ENCODE results near the gene CACNG3. TPM values are rescaled to one million over a fixed set of nuclear protein-coding genes. Genes with fewer than 3 reads are reported as not detected.

Gene CACNG3
- total RNA-seq, 3 donors from 2014 or later (not counting 1 experiment from before 2014, with no cell fraction given) = not detected

GRCh38 chr16:24221219-24221618 lies 34.9 kb upstream of the CACNG3 start:
- H3K4me3 Mint-ChIP-seq = no peak overlapping the region

GRCh38 chr16:24228514-24228913 lies 27.6 kb upstream of the CACNG3 start:
- no peaks in the 10 kb centered on the region for H3K9me3 Mint-ChIP-seq
- no peaks in the 10 kb centered on the region for H3K27me3 ChIP-seq (ENCODE audit: control insufficient read depth, insufficient read depth, low read length)
- H3K4me3 ChIP-seq (ENCODE audit: low read length) = no peak overlapping the region
- H3K4me1 Mint-ChIP-seq = no peaks in the 10 kb centered on the region
- no peak overlapping the region for H3K4me3 Mint-ChIP-seq
- no peaks in the 10 kb centered on the region for H3K36me3 ChIP-seq (ENCODE audit: control insufficient read depth, insufficient read depth, low read length)
- intact Hi-C loops (cut with micrococcal nuclease) = no loop called here
- no peak overlapping the region for H3K27ac ChIP-seq (ENCODE audit: low read length)
- DNase-seq = no peak
- no peaks in the 10 kb centered on the region for H3K9me3 ChIP-seq (ENCODE audit: control insufficient read depth, insufficient read depth, low read length)
- no peaks in the 10 kb centered on the region for H3K4me1 ChIP-seq (ENCODE audit: control insufficient read depth, insufficient read depth, low read length)
- no peak overlapping the region for H3K27ac Mint-ChIP-seq
- 98% methylated on average over 5 of the region's 7 CpGs for WGBS (ENCODE audit: insufficient coverage)
- peaks cover 0 to 3% of the 10 kb centered on the region in 2 donors for H3K27me3 Mint-ChIP-seq (ENCODE audit: low read depth in 2 of 2)
- H3K36me3 Mint-ChIP-seq = no peaks in the 10 kb centered on the region
- no peak for ATAC-seq
- TF ChIP-seq CTCF (IDR thresholded peaks at IDR 0.05) = no peak

More at GRCh38 chr16:24221219-24221618, 34.9 kb upstream of the CACNG3 start:
- 97% methylated on average over 2 of the region's 2 CpGs for WGBS (ENCODE audit: insufficient coverage)
- H3K27me3 ChIP-seq (ENCODE audit: control insufficient read depth, insufficient read depth, low read length) = no peaks in the 10 kb centered on the region
- no peaks in the 10 kb centered on the region for H3K27me3 Mint-ChIP-seq (ENCODE audit: low read depth in 2 of 2)
- no peaks in the 10 kb centered on the region for H3K9me3 Mint-ChIP-seq
- H3K9me3 ChIP-seq (ENCODE audit: control insufficient read depth, insufficient read depth, low read length) = no peaks in the 10 kb centered on the region
- intact Hi-C loops (cut with micrococcal nuclease) = no loop called here
- no peaks in the 10 kb centered on the region for H3K4me1 Mint-ChIP-seq
- peaks cover 17% of the 10 kb centered on the region for H3K36me3 Mint-ChIP-seq
- no peak for TF ChIP-seq CTCF (IDR thresholded peaks at IDR 0.05)
- no peak overlapping the region for H3K4me3 ChIP-seq (ENCODE audit: low read length)
- H3K4me1 ChIP-seq (ENCODE audit: control insufficient read depth, insufficient read depth, low read length) = no peaks in the 10 kb centered on the region
- no peak overlapping the region for H3K27ac Mint-ChIP-seq
- H3K36me3 ChIP-seq (ENCODE audit: control insufficient read depth, insufficient read depth, low read length) = peaks cover 7% of the 10 kb centered on the region
- ATAC-seq (no peak), DNase-seq (no peak)
- H3K27ac ChIP-seq (ENCODE audit: low read length) = no peak overlapping the region

GRCh38 chr16:24232936-24233335 lies 23.2 kb upstream of the CACNG3 start:
- no peak overlapping the region for H3K4me3 ChIP-seq (ENCODE audit: low read length)
- H3K27ac ChIP-seq (ENCODE audit: low read length) = no peak overlapping the region
- Mint-ChIP-seq H3K36me3 (no peaks in the 10 kb centered on the region), H3K9me3 (no peaks in the 10 kb centered on the region), H3K27me3 (ENCODE audit: low read depth in 2 of 2) (peaks cover 0 to 3% of the 10 kb centered on the region in 2 donors), H3K4me3 (no peak overlapping the region), H3K27ac (no peak overlapping the region), H3K4me1 (no peaks in the 10 kb centered on the region)
- no peaks in the 10 kb centered on the region for H3K36me3 ChIP-seq (ENCODE audit: control insufficient read depth, insufficient read depth, low read length)
- ATAC-seq (no peak), DNase-seq (no peak)
- intact Hi-C loops (cut with micrococcal nuclease) = no loop called here
- H3K4me1 ChIP-seq (ENCODE audit: control insufficient read depth, insufficient read depth, low read length) = no peaks in the 10 kb centered on the region
- H3K27me3 ChIP-seq (ENCODE audit: control insufficient read depth, insufficient read depth, low read length) = no peaks in the 10 kb centered on the region
- TF ChIP-seq CTCF (IDR thresholded peaks at IDR 0.05) = no peak
- no peaks in the 10 kb centered on the region for H3K9me3 ChIP-seq (ENCODE audit: control insufficient read depth, insufficient read depth, low read length)
- WGBS (ENCODE audit: insufficient coverage) = 100% methylated on average over 1 of the region's 2 CpGs

GRCh38 chr16:24234737-24235136 lies 21.4 kb upstream of the CACNG3 start:
- Mint-ChIP-seq H3K36me3 (no peaks in the 10 kb centered on the region), H3K4me3 (no peak overlapping the region), H3K4me1 (no peaks in the 10 kb centered on the region), H3K27me3 (ENCODE audit: low read depth in 2 of 2) (peaks cover 0 to 13% of the 10 kb centered on the region in 2 donors), H3K27ac (no peak overlapping the region), H3K9me3 (peaks cover 0 to 2% of the 10 kb centered on the region in 2 donors)
- no peak overlapping the region for H3K27ac ChIP-seq (ENCODE audit: low read length)
- ATAC-seq (no peak), DNase-seq (no peak)
- WGBS (ENCODE audit: insufficient coverage) = 96% methylated on average over 4 of the region's 5 CpGs
- TF ChIP-seq CTCF (IDR thresholded peaks at IDR 0.05) = no peak
- H3K27me3 ChIP-seq (ENCODE audit: control insufficient read depth, insufficient read depth, low read length) = no peaks in the 10 kb centered on the region
- intact Hi-C loops (cut with micrococcal nuclease) = no loop called here
- no peaks in the 10 kb centered on the region for H3K4me1 ChIP-seq (ENCODE audit: control insufficient read depth, insufficient read depth, low read length)
- no peaks in the 10 kb centered on the region for H3K9me3 ChIP-seq (ENCODE audit: control insufficient read depth, insufficient read depth, low read length)
- H3K36me3 ChIP-seq (ENCODE audit: control insufficient read depth, insufficient read depth, low read length) = no peaks in the 10 kb centered on the region
- H3K4me3 ChIP-seq (ENCODE audit: low read length) = no peak overlapping the region
